ENCODE measurements around the gene USP13.

- TF ChIP-seq CTCF (IDR thresholded peaks at IDR 0.05) (no peak), POLR2A (IDR thresholded peaks at IDR 0.05) (no peak)
Observed at GRCh38 chr3:179729981-179730380, 77.1 kb downstream of the USP13 start.

Data from Peyer's patch (tissue), 4 donors.